ENCODE measurements around the gene APIP.

DNA sequence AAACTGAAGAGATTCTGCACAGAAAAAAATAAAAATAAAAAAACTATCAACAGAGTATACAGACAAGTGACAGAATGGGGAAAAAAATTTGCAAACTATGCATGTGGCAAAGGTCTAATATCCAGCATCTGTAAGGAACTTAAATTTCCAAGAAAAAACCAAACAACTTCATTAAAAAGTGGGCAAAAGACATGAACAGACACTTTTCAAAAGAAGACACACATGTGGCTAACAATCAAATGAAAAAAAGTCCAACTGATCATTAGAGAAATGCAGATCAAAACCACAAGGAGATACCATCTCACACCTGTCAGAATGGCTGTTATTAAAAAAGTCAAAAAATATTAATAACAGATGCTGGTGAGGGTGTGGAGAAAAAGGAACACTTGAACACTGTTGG is 64.3 kb downstream of the APIP start:
- TF ChIP-seq, protein P1, sequence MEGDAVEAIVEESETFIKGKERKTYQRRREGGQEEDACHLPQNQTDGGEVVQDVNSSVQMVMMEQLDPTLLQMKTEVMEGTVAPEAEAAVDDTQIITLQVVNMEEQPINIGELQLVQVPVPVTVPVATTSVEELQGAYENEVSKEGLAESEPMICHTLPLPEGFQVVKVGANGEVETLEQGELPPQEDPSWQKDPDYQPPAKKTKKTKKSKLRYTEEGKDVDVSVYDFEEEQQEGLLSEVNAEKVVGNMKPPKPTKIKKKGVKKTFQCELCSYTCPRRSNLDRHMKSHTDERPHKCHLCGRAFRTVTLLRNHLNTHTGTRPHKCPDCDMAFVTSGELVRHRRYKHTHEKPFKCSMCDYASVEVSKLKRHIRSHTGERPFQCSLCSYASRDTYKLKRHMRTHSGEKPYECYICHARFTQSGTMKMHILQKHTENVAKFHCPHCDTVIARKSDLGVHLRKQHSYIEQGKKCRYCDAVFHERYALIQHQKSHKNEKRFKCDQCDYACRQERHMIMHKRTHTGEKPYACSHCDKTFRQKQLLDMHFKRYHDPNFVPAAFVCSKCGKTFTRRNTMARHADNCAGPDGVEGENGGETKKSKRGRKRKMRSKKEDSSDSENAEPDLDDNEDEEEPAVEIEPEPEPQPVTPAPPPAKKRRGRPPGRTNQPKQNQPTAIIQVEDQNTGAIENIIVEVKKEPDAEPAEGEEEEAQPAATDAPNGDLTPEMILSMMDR (IDR thresholded peaks at IDR 0.05) = no peak
- TF ChIP-seq MAZ (IDR thresholded peaks at IDR 0.05; ENCODE audit: borderline replicate concordance, low read depth, low read length) (no peak), JUN (IDR thresholded peaks at IDR 0.05) (no peak), HOXA7 (CRISPR knock-in tag; IDR thresholded peaks at IDR 0.05) (no peak)
- TF ChIP-seq, protein P2, sequence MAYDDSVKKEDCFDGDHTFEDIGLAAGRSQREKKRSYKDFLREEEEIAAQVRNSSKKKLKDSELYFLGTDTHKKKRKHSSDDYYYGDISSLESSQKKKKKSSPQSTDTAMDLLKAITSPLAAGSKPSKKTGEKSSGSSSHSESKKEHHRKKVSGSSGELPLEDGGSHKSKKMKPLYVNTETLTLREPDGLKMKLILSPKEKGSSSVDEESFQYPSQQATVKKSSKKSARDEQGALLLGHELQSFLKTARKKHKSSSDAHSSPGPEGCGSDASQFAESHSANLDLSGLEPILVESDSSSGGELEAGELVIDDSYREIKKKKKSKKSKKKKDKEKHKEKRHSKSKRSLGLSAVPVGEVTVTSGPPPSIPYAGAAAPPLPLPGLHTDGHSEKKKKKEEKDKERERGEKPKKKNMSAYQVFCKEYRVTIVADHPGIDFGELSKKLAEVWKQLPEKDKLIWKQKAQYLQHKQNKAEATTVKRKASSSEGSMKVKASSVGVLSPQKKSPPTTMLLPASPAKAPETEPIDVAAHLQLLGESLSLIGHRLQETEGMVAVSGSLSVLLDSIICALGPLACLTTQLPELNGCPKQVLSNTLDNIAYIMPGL (CRISPR knock-in tag; IDR thresholded peaks at IDR 0.05; ENCODE audit: borderline replicate concordance) = no peak

Data from A549 (cell line).